ENCODE data around the gene NBAS. TPM values are rescaled to one million over a fixed set of nuclear protein-coding genes. Genes with fewer than 3 reads are reported as not detected.

Gene NBAS
- total RNA-seq, 1 experiment from 2014 or later, result 32.5 TPM

GRCh38 chr2:15346624-15347023 lies 214.5 kb downstream of the NBAS start:
- Histone ChIP-seq H4K91ac (ENCODE audit: insufficient read length, low read depth, low read length) (no peak overlapping the region), H3K4me1 (ENCODE audit: insufficient read depth, low read length) (no peaks in the 10 kb centered on the region), H3K79me1 (ENCODE audit: insufficient read depth, low read depth, low read length, poor library complexity, severe bottlenecking) (no peaks in the 10 kb centered on the region)

More at GRCh38 chr2:15346624-15347023, 214.5 kb downstream of the NBAS start:
- Mint-ChIP-seq H3K27me3 (ENCODE audit: low read depth) (no peaks in the 10 kb centered on the region), H3K4me1 (no peaks in the 10 kb centered on the region), H3K9me3 (peaks cover 0 to 9% of the 10 kb centered on the region in 2 experiments; a peak in 2 of 5 replicates), H3K36me3 (ENCODE audit: insufficient read depth in 1 of 3, low read depth in 3 of 3) (peaks cover 10 to 15% (median 14%) of the 10 kb centered on the region in 3 experiments), H3K27ac (no peak overlapping the region), H3K4me3 (no peak overlapping the region)
- H3K14ac ChIP-seq (ENCODE audit: insufficient read depth, low read length), result no peak overlapping the region
- DNase-seq, result no peak
- H3K4me2 ChIP-seq (ENCODE audit: insufficient read depth, insufficient read length, low read length), result no peak overlapping the region
- H3K4ac ChIP-seq (ENCODE audit: low read depth, low read length), result no peak overlapping the region
- H2BK20ac ChIP-seq (ENCODE audit: low read depth, low read length, poor library complexity, severe bottlenecking), result no peak overlapping the region
- H2AK5ac ChIP-seq (ENCODE audit: insufficient read length, low read length), result no peak overlapping the region
- no peak overlapping the region for H4K5ac ChIP-seq (ENCODE audit: insufficient read length, low read depth, low read length)
- no peaks in the 10 kb centered on the region for H3K79me2 ChIP-seq (ENCODE audit: insufficient read depth, low read length)
- no CpG with 5 or more reads among the region's 1 CpG for WGBS (ENCODE audit: extremely low coverage, insufficient read length, low lambda C conversion rate)
- no peak overlapping the region for H3K27ac ChIP-seq (ENCODE audit: insufficient read length, low read depth, low read length)
- no peaks in the 10 kb centered on the region for H3K9me3 ChIP-seq (ENCODE audit: control insufficient read depth, low read depth, low read length)
- no peak overlapping the region for H2BK12ac ChIP-seq (ENCODE audit: insufficient read length, low read depth, low read length)
- H4K8ac ChIP-seq (replicated peaks; ENCODE audit: insufficient read length, low read depth, low read length), result no peak overlapping the region
- H3K23me2 ChIP-seq (ENCODE audit: insufficient read length, low read depth, low read length, poor library complexity, severe bottlenecking), result no peaks in the 10 kb centered on the region
- no peak overlapping the region for H2BK5ac ChIP-seq (ENCODE audit: insufficient read length, low read length)
- no peaks in the 10 kb centered on the region for H3K27me3 ChIP-seq (ENCODE audit: insufficient read depth, low read length)
- H3K56ac ChIP-seq (ENCODE audit: insufficient read length, low read depth, low read length), result no peak overlapping the region
- no peak overlapping the region for H3K23ac ChIP-seq (ENCODE audit: insufficient read length, low read depth, low read length)
- H2BK120ac ChIP-seq (ENCODE audit: low read depth, low read length, poor library complexity, severe bottlenecking), result no peak overlapping the region
- H3K18ac ChIP-seq (ENCODE audit: insufficient read length, low read depth, low read length), result no peak overlapping the region
- no peak overlapping the region for H2BK15ac ChIP-seq (ENCODE audit: low read depth, low read length)
- no peak overlapping the region for H3T11ph ChIP-seq (ENCODE audit: low read length)
- H2AFZ ChIP-seq (ENCODE audit: low read length), result no peak overlapping the region
- no peak overlapping the region for H3K9ac ChIP-seq (ENCODE audit: extremely low read depth, insufficient read length, low read length)
- no peaks in the 10 kb centered on the region for H4K20me1 ChIP-seq (ENCODE audit: control insufficient read depth, insufficient read depth, insufficient read length)
- no peak for TF ChIP-seq CTCF (conservative IDR thresholded peaks at IDR 0.05)
